ENCODE results near the gene SOX13. TPM values are rescaled to one million over a fixed set of nuclear protein-coding genes. Genes with fewer than 3 reads are reported as not detected.

The SOX13 gene
- total and polyA plus RNA-seq, 8 donors: 12.0 to 27.2 (median 17.2) TPM

DNA sequence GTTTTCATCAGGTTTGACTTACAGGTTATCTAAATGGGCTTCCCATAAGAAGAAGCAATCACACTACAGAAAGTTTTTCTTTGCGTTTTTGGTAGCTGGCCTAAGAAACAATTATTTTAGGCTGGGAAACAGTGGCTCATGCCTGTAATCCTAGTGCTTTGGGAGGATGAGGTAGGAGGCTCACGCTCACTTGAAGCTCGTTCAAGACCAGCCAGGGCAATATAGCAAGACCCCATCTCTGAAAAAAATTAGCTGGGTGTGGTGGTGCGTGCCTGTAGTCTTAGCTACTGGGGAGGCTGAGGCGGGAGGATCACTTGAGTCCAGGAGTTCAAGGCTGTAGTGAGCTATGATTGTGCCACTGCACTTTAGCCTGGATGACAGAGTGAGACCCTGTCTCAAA, 94.8 kb downstream of the SOX13 start:
- intact Hi-C loops (cut with DNase I): no loop called here
- ATAC-seq: no peak
- no peak overlapping the region for H3K27ac ChIP-seq
- no peaks in the 10 kb centered on the region for H3K9me3 ChIP-seq
- H3K27me3 ChIP-seq: no peaks in the 10 kb centered on the region
- no peak for DNase-seq
- H3K36me3 ChIP-seq: no peaks in the 10 kb centered on the region
- WGBS, 2 donors: 79 to 89% methylated on average over 5 of the region's 5 CpGs
- peaks cover 0 to 8% (median 0%) of the 10 kb centered on the region in 3 donors for H3K4me1 ChIP-seq
- TF ChIP-seq, protein P1, sequence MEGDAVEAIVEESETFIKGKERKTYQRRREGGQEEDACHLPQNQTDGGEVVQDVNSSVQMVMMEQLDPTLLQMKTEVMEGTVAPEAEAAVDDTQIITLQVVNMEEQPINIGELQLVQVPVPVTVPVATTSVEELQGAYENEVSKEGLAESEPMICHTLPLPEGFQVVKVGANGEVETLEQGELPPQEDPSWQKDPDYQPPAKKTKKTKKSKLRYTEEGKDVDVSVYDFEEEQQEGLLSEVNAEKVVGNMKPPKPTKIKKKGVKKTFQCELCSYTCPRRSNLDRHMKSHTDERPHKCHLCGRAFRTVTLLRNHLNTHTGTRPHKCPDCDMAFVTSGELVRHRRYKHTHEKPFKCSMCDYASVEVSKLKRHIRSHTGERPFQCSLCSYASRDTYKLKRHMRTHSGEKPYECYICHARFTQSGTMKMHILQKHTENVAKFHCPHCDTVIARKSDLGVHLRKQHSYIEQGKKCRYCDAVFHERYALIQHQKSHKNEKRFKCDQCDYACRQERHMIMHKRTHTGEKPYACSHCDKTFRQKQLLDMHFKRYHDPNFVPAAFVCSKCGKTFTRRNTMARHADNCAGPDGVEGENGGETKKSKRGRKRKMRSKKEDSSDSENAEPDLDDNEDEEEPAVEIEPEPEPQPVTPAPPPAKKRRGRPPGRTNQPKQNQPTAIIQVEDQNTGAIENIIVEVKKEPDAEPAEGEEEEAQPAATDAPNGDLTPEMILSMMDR (IDR thresholded peaks at IDR 0.05): no peak
- no peak for FAIRE-seq
- H3K4me3 ChIP-seq: no peak overlapping the region

DNA sequence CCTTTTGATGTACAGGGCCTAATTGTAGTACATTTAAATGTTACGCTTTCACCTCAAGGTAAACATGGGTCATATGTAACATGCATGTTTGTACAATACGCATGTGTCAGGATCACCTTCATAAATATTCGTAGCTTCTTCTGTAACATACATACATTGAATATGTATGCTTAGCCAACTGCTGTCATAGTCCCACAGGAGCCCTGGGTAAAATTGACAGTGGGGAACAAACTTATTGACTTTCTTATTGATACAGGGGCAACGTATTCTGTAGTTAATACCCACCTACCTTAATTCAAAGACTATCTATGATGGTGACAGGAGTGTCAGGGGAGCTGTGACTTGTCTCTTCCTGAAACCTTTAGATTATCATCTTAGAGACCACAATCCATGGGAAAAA, 96.9 kb downstream of the SOX13 start:
- Histone ChIP-seq H3K36me3 (no peaks in the 10 kb centered on the region), H3K27me3 (no peaks in the 10 kb centered on the region), H3K27ac (no peak overlapping the region), H3K9me3 (no peaks in the 10 kb centered on the region), H3K4me1 (peaks cover 0 to 8% (median 0%) of the 10 kb centered on the region in 3 donors), H3K4me3 (no peak overlapping the region)
- FAIRE-seq: no peak
- DNase-seq: no peak
- no peak for ATAC-seq
- intact Hi-C loops (cut with DNase I): no loop called here
- TF ChIP-seq, protein P1 (IDR thresholded peaks at IDR 0.05): no peak
- 77 to 94% methylated on average over 4 of the region's 4 CpGs for WGBS, 2 donors

DNA sequence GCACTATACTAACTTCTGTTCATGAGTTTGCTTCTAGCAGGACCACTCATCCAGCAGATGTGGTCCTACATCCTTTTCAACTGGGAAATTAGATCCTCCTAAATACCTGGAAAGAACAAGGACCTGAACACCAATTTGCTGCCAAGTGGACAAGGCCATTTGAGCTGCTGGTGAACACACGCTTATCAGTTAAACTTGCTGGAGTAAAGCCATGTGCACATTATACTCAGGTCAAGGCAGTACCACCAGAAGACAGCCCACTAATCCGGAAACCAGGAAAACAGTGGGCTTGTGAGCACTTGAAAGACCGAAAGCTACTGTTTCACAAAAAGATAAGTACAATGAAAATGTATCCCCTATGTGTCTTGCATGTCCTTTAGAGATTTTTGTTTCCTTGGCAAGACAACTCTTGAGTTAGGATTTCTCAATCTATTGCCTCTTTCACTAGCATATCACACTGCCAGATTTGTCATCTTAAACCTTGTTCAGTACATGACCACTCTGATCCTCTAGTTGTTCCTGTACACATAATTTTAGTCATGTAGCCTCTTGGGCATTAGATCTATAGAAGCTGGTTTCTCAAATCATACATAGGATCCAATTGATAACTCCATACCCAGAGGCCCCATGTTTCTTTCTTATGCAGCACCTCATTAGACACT, 97.7 kb downstream of the SOX13 start:
- TF ChIP-seq, protein P1 (IDR thresholded peaks at IDR 0.05): no peak
- FAIRE-seq (no peak), ATAC-seq (peak; percentile 59 to 88 (median 72)), DNase-seq (no peak)
- no peak overlapping the region for H3K4me3 ChIP-seq
- no peaks in the 10 kb centered on the region for H3K36me3 ChIP-seq
- H3K27ac ChIP-seq: no peak overlapping the region
- WGBS, 2 donors: 38 to 42% methylated on average over 3 of the region's 3 CpGs
- peaks cover 0 to 8% (median 0%) of the 10 kb centered on the region in 3 donors for H3K4me1 ChIP-seq
- H3K27me3 ChIP-seq: no peaks in the 10 kb centered on the region
- H3K9me3 ChIP-seq: no peaks in the 10 kb centered on the region
- intact Hi-C loops (cut with DNase I): no loop called here

DNA sequence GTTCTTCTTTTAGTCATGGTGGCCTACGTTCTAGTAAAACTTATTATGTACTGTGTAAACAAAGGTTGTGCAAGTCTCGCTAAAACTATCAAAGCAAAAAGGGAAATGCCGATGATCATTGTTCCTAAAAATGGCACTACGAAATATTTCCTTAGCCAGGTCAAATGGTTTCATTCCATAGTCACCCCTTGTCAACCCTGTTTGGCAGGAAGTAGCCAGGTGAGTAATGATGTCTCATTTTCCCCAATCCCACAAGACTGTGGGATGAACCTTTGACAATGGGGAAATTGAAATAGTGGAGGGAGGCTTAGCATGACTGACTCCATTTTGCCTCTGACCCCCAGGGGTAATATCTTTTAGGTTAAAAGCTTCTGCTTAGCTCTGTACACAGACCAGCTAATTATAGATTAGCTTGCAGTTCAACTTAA, 98.8 kb downstream of the SOX13 start:
- no peaks in the 10 kb centered on the region for H3K9me3 ChIP-seq
- no peaks in the 10 kb centered on the region for H3K27me3 ChIP-seq
- intact Hi-C loops (cut with DNase I): no loop called here
- H3K36me3 ChIP-seq: no peaks in the 10 kb centered on the region
- DNase-seq (no peak), ATAC-seq (peak; percentile 36 to 79 (median 70)), FAIRE-seq (no peak)
- H3K27ac ChIP-seq: peak overlapping the region in 1 of 4 donors; percentile 33
- TF ChIP-seq, protein P1 (IDR thresholded peaks at IDR 0.05): no peak
- 21 to 24% methylated on average over 4 of the region's 4 CpGs for WGBS, 2 donors
- H3K4me3 ChIP-seq: no peak overlapping the region
- H3K4me1 ChIP-seq: peaks cover 0 to 8% (median 0%) of the 10 kb centered on the region in 3 donors

DNA sequence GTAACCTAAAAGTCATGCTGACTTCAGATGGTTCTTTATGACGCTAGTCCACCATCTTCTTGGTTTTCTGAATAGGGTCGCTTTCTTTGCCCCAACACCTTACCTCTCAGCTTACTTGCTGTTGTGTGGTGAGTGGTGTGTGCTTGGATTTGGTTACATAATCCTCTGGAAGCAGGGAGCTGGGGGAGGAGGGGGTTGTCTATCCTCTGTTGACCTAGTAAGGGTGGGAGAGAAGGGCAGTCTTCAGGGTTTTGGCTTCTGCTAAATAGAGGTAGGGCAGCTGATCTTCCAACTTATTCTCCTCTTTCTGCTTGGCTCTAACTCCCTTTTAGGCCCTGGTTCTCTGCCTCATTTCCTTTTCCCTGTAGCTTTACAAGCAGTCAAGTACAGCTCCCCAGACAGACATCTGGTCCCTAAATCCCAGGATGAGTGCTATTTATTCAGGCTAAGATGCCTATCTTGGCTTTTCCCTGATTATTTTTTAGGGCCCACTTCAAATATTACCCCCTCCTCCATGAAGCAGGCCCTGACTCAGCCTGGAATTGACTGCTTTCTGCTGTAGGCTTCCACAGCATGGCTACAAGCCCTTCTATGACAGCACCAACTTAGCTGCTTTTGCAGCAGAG, 99.6 kb downstream of the SOX13 start:
- peaks cover 0 to 8% (median 0%) of the 10 kb centered on the region in 3 donors for H3K4me1 ChIP-seq
- WGBS, 2 donors: 96 to 97% methylated on average over 2 of the region's 2 CpGs
- no peaks in the 10 kb centered on the region for H3K9me3 ChIP-seq
- no peak overlapping the region for H3K27ac ChIP-seq
- H3K4me3 ChIP-seq: no peak overlapping the region
- FAIRE-seq (no peak), DNase-seq (no peak), ATAC-seq (no peak)
- H3K36me3 ChIP-seq: no peaks in the 10 kb centered on the region
- intact Hi-C loops (cut with DNase I): no loop called here
- no peaks in the 10 kb centered on the region for H3K27me3 ChIP-seq
- TF ChIP-seq, protein P1 (IDR thresholded peaks at IDR 0.05): no peak

Measured in pancreas (tissue), 10 donors.